Germinal center (tissue), 1 donor: ENCODE data around the gene OR13F1.
"Not testable (repeated sequence)": the region's sequence is repeated elsewhere in the genome, so short reads cannot be mapped to it uniquely, and the experiment has no call there.

Experiments
- DNase-seq: peaks from one replicate; pipeline ENCODE4 v3.0.0; 2012; ENCODE audit warnings: mixed read lengths, low spot score

The OR13F1 gene

GRCh38 chr9:104503963-104504362 lies at the start of gene OR13F1:
OR13F1 (plus strand) TSS chr9:104504263; CDS start chr9:104504263, 0 bp downstream.
- no peak for DNase-seq

- no peak for DNase-seq
These were observed 47.2 kb upstream of the OR13F1 start for GRCh38 chr9:104456831-104457230.

GRCh38 chr9:104463864-104464263 lies 40.2 kb upstream of the OR13F1 start:
- no peak for DNase-seq

GRCh38 chr9:104468261-104468660 lies 35.8 kb upstream of the OR13F1 start:
- DNase-seq: no peak

GRCh38 chr9:104482921-104483570 lies 21.0 kb upstream of the OR13F1 start:
- no peak for DNase-seq

GRCh38 chr9:104485014-104485413 lies 19.0 kb upstream of the OR13F1 start:
- DNase-seq: no peak

GRCh38 chr9:104494808-104495207 lies 9.3 kb upstream of the OR13F1 start:
- no peak for DNase-seq

- DNase-seq: no peak
These were observed 623 bp upstream of the OR13F1 start for GRCh38 chr9:104503440-104503839.

- DNase-seq: no peak
These were observed 2.5 kb downstream of the OR13F1 start for GRCh38 chr9:104506565-104506964.

- DNase-seq: no peak
These were observed 10.8 kb downstream of the OR13F1 start for GRCh38 chr9:104514901-104515300.

- not testable (repeated sequence) for DNase-seq
These were observed 16.2 kb downstream of the OR13F1 start for GRCh38 chr9:104520241-104520640.

GRCh38 chr9:104527109-104527508 lies 23.0 kb downstream of the OR13F1 start, which contains the start of gene OR13C4:
OR13C4 (minus strand) TSS chr9:104527209; CDS start chr9:104527209, 0 bp downstream.
- DNase-seq: no peak

GRCh38 chr9:104536756-104537155 lies 32.7 kb downstream of the OR13F1 start, which contains the start of gene OR13C3:
OR13C3 (minus strand) TSS chr9:104536856; CDS start chr9:104536723, 133 bp downstream.
- DNase-seq: no peak

- DNase-seq: no peak
These were observed 35.2 kb downstream of the OR13F1 start for GRCh38 chr9:104539275-104539674.

GRCh38 chr9:104544644-104545043 lies 40.6 kb downstream of the OR13F1 start:
- no peak for DNase-seq

GRCh38 chr9:104553261-104553660 lies 49.2 kb downstream of the OR13F1 start:
- DNase-seq: no peak
